Left ventricle myocardium inferior (tissue), 1 donor: ENCODE measurements around the gene SUB1. TPM values are rescaled to one million over a fixed set of nuclear protein-coding genes. Genes with fewer than 3 reads are reported as not detected.
"Not testable (repeated sequence)": the region's sequence is repeated elsewhere in the genome, so short reads cannot be mapped to it uniquely, and the experiment has no call there.

Experiments
- DNase-seq: peaks from one replicate; pipeline ENCODE4 v3.0.0-alpha.2; 2020
- H3K27ac ChIP-seq: fragments of 200-600 bp; replicated peaks from 2 replicates; pipeline ENCODE4 v1.8.0; 2021
- H3K27me3 ChIP-seq: fragments of 200-600 bp; 2 replicates; pipeline ENCODE4 v1.8.0; 2021; ENCODE audit warnings: low read depth
- H3K36me3 ChIP-seq: fragments of 200-600 bp; 2 replicates; pipeline ENCODE4 v1.8.0; 2021
- H3K4me1 ChIP-seq: fragments of 200-600 bp; 2 replicates; pipeline ENCODE4 v1.8.0; 2021
- H3K4me3 ChIP-seq: fragments of 200-600 bp; 2 replicates; pipeline ENCODE4 v1.8.0; 2021; ENCODE audit warnings: mild to moderate bottlenecking, moderate library complexity
- H3K9me3 ChIP-seq: fragments of 200-600 bp; replicated peaks from 2 replicates; pipeline ENCODE4 v1.8.0; 2021
- intact Hi-C: fragments of 100-400 bp; cut with micrococcal nuclease; formaldehyde crosslinking; loops from one replicate; pipeline ENCODE4 v1.11.0; 2022
- total RNA-seq: library from RNA; stranded (reverse); fragmentation: NEBNext Ultra II Directional; extraction: Animal tissue kit (Norgen Biotek cat#: 25700); gene quantifications from one replicate; pipeline ENCODE4 v1.2.1, GENCODE V29; 2021
- TF ChIP-seq, protein P1 (sequence below): fragments of 200-600 bp; IDR thresholded peaks from 2 replicates; pipeline ENCODE4 v1.8.0; 2021; ENCODE audit warnings: antibody characterized with exemption, mild to moderate bottlenecking, borderline replicate concordance
- donor health status: DM: no; HTN: yes; CAD: no; lungs with severe emphysema.

SUB1 gene
- total RNA-seq, 1 donor from 2014 or later = 222 TPM

- Histone ChIP-seq H3K9me3 (no peaks in the 10 kb centered on the region), H3K36me3 (no peaks in the 10 kb centered on the region), H3K4me3 (no peak overlapping the region), H3K4me1 (peaks cover 24% of the 10 kb centered on the region), H3K27me3 (no peaks in the 10 kb centered on the region), H3K27ac (peak overlapping the region; percentile 54)
- TF ChIP-seq, protein P1, sequence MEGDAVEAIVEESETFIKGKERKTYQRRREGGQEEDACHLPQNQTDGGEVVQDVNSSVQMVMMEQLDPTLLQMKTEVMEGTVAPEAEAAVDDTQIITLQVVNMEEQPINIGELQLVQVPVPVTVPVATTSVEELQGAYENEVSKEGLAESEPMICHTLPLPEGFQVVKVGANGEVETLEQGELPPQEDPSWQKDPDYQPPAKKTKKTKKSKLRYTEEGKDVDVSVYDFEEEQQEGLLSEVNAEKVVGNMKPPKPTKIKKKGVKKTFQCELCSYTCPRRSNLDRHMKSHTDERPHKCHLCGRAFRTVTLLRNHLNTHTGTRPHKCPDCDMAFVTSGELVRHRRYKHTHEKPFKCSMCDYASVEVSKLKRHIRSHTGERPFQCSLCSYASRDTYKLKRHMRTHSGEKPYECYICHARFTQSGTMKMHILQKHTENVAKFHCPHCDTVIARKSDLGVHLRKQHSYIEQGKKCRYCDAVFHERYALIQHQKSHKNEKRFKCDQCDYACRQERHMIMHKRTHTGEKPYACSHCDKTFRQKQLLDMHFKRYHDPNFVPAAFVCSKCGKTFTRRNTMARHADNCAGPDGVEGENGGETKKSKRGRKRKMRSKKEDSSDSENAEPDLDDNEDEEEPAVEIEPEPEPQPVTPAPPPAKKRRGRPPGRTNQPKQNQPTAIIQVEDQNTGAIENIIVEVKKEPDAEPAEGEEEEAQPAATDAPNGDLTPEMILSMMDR = no peak
- no peak for DNase-seq
- intact Hi-C loops = no loop called here
Measured at GRCh38 chr5:32628049-32628844, 42.9 kb downstream of the SUB1 start.

DNA sequence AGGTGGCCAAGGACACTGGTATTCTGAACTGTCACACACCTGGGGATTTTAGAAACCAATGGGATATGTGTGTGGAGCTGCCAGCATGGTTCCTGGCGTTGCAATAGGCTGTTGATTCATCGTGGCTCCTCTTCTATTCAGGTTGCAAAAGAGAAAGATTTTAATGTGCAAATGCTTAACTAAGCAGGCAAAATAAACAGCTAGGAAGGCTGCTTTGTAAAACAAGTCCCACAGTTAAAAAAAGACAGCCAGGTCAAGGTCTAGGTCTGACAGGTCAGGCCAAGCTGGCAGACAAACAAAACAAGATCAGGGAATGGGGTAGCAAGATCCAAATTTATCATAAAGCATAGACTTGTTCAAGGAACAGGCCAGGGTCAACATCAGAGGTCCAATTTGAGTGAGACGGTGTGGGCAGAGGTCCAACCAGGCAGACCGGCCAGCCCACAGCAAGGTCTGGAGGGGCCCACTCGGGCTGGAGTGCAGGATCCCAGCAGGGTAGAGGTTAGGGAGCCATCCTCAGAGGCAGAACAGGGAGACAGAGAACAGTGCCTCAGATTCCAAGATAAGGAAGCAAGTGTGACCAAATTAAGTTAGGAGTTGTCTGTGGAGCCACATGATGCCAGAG, 45.6 kb downstream of the SUB1 start:
- DNase-seq = no peak
- Histone ChIP-seq H3K27ac (no peak overlapping the region), H3K36me3 (no peaks in the 10 kb centered on the region), H3K9me3 (no peaks in the 10 kb centered on the region), H3K27me3 (no peaks in the 10 kb centered on the region), H3K4me3 (no peak overlapping the region), H3K4me1 (peaks cover 24% of the 10 kb centered on the region)
- intact Hi-C loops = no loop called here
- TF ChIP-seq, protein P1 = no peak

GRCh38 chr5:32633017-32633416, 47.7 kb downstream of the SUB1 start:
- H3K9me3 ChIP-seq, H3K27me3 ChIP-seq, DNase-seq, intact Hi-C loops, H3K27ac ChIP-seq, H3K36me3 ChIP-seq, H3K4me3 ChIP-seq: not testable (repeated sequence)
- H3K4me1 ChIP-seq = peaks cover 19% of the 10 kb centered on the region

DNA sequence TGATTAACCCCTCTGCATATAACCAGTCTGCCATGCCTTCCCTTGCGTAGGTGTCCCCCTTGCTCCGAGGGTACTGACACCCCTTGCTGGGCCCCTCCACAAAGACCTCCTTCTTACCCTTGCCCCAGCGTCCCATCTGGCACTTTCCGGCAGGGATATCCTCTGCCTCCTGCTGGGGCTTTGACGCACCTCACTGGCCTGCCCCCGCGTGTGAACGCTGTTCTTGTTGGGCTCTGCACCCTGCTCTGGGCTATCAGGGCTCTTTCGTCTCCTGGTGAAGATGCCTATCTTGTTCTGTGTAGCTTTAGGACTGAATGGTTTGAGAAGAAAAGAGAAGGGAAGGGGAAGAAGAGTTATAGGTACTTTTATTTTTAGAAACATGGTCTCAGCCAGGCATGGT, 53.0 kb downstream of the SUB1 start:
- intact Hi-C loops = no loop called here
- no peaks in the 10 kb centered on the region for H3K27me3 ChIP-seq
- no peaks in the 10 kb centered on the region for H3K36me3 ChIP-seq
- no peaks in the 10 kb centered on the region for H3K4me1 ChIP-seq
- H3K4me3 ChIP-seq = no peak overlapping the region
- H3K27ac ChIP-seq = no peak overlapping the region
- no peaks in the 10 kb centered on the region for H3K9me3 ChIP-seq
- DNase-seq = no peak
- TF ChIP-seq, protein P1 = no peak

DNA sequence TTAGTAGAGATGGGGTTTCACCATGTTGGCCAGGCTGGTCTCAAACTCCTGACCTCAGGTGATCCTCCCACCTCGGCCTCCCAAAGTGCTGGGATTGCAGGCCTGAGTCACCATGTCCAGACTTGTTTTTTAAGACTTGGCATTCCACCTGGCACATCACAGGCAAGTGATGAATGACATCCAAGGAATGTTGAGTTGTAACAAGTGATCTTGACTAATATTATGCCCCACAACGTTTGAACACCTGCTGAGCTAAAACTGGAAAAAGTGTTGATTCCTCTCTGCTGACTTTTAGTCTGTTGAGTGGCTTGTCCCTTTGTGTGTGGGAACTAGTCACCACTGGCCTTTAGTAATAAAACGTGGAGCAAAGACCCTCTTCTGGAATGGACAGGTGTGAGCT, 54.6 kb downstream of the SUB1 start:
- intact Hi-C loops = no loop called here
- no peaks in the 10 kb centered on the region for H3K9me3 ChIP-seq
- TF ChIP-seq, protein P1 = no peak

More for the DNA sequence above, 54.6 kb downstream of the SUB1 start:
- no peaks in the 10 kb centered on the region for H3K27me3 ChIP-seq
- H3K36me3 ChIP-seq = no peaks in the 10 kb centered on the region
- DNase-seq = no peak
- H3K27ac ChIP-seq = no peak overlapping the region
- H3K4me1 ChIP-seq = no peaks in the 10 kb centered on the region
- no peak overlapping the region for H3K4me3 ChIP-seq
